ENCODE results near the gene SERBP1. TPM values are rescaled to one million over a fixed set of nuclear protein-coding genes. Genes with fewer than 3 reads are reported as not detected.

Gene SERBP1
- total RNA-seq, 1 experiment from 2014 or later, result 325 TPM

DNA sequence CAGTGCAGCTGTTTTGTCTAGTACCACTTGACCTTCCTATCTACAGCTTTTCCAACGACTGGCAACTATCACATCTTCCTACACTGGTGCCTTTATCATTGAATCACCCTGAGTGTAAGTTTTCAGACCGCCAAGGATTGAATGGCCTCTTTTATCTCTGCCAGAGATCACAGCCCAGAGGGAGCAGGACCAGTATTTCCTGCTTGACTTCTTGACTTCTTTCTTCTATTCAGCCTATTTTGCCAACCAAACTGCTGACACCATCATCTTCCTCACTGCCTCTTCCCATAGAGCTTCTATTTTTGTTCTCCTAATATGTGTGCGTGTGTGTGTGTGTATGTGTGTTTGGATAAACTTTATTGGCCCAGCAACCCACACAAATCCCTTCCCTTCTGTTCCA is 53.8 kb downstream of the SERBP1 start:
- no peaks in the 10 kb centered on the region for H3K27me3 ChIP-seq (ENCODE audit: insufficient read depth, low read length)
- H3K27ac ChIP-seq (ENCODE audit: low read depth, low read length), result no peak overlapping the region
- intact Hi-C loops (cut with micrococcal nuclease), result no loop called here
- no peaks in the 10 kb centered on the region for H3K79me2 ChIP-seq (ENCODE audit: insufficient read depth, low read length)
- BruUV-seq (replicated peaks), result no TSS peak
- no peaks in the 10 kb centered on the region for H3K9me3 ChIP-seq (ENCODE audit: control insufficient read depth in 1 of 2, insufficient read depth in 1 of 2, low read depth in 1 of 2, low read length in 2 of 2)
- H3K4me3 ChIP-seq (replicated peaks in 1 of 2; ENCODE audit: low read depth in 1 of 2, low read length in 2 of 2), result no peak overlapping the region
- ChIA-PET RAD21 (ENCODE audit: low non-redundant PET in 1 of 2, low total read pairs in 2 of 2, uncharacterized antibody in 2 of 2, unreplicated experiment in 2 of 2) (no interaction called here), POLR2A (no interaction called here), CTCF (no interaction called here)
- no peak for TF ChIP-seq CTCF (IDR thresholded peaks at IDR 0.05 in 2 of 3, conservative IDR thresholded peaks at IDR 0.05 in 1 of 3; ENCODE audit: borderline replicate concordance in 1 of 3, insufficient read depth in 1 of 3, low read depth in 2 of 3, low read length in 2 of 3)
- no peak for TF ChIP-seq JUND (IDR thresholded peaks at IDR 0.05)
- no peak for TF ChIP-seq SIN3A (IDR thresholded peaks at IDR 0.05; ENCODE audit: low read depth)
- no peak for TF ChIP-seq CEBPB (IDR thresholded peaks at IDR 0.05; ENCODE audit: low read depth)
- no peak for TF ChIP-seq TCF7L2 (IDR thresholded peaks at IDR 0.05; ENCODE audit: borderline replicate concordance, extremely low read depth, insufficient read depth, insufficient read length)
- no peak for TF ChIP-seq ZFX (IDR thresholded peaks at IDR 0.05)
- TF ChIP-seq MAX (IDR thresholded peaks at IDR 0.05), result no peak
- TF ChIP-seq EZH2 (IDR thresholded peaks at IDR 0.05), result no peak
- TF ChIP-seq EGR1 (IDR thresholded peaks at IDR 0.05; ENCODE audit: low read depth), result no peak
- TF ChIP-seq YY1 (IDR thresholded peaks at IDR 0.05; ENCODE audit: extremely low read depth, insufficient replicate concordance, low read depth, low read length), result no peak
- TF ChIP-seq ZNF274 (IDR thresholded peaks at IDR 0.05; ENCODE audit: low read depth, low read length), result no peak
- TF ChIP-seq, protein P1, sequence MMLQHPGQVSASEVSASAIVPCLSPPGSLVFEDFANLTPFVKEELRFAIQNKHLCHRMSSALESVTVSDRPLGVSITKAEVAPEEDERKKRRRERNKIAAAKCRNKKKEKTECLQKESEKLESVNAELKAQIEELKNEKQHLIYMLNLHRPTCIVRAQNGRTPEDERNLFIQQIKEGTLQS (IDR thresholded peaks at IDR 0.05), result no peak
- TF ChIP-seq ELF1 (IDR thresholded peaks at IDR 0.05; ENCODE audit: borderline replicate concordance, low read depth), result no peak
- TF ChIP-seq POLR2AphosphoS5 (IDR thresholded peaks at IDR 0.05; ENCODE audit: low read depth, low read length), result no peak
- no peak for TF ChIP-seq ZBTB33 (IDR thresholded peaks at IDR 0.05; ENCODE audit: extremely low read depth, insufficient replicate concordance, low read length)
- no peak for TF ChIP-seq SP1 (IDR thresholded peaks at IDR 0.05; ENCODE audit: low read depth)
- H3K36me3 ChIP-seq (ENCODE audit: control insufficient read depth in 1 of 2, insufficient read depth in 2 of 2, low read length in 2 of 2), result no peaks in the 10 kb centered on the region
- H4K20me1 ChIP-seq (ENCODE audit: insufficient read depth), result no peaks in the 10 kb centered on the region
- H3K9ac ChIP-seq (ENCODE audit: low read length), result no peak overlapping the region
- H2AFZ ChIP-seq (ENCODE audit: low read depth, low read length, poor library complexity, severe bottlenecking), result no peak overlapping the region
- no peak for DNase-seq (ENCODE audit: low read depth, low spot score)
- no peaks in the 10 kb centered on the region for H3K9me2 ChIP-seq (ENCODE audit: insufficient read depth)
- no peak overlapping the region for H3K4me2 ChIP-seq (ENCODE audit: low read length)
- no peak for ATAC-seq
- H3K4me1 ChIP-seq (ENCODE audit: control insufficient read depth in 1 of 2, insufficient read depth in 2 of 2, low read length in 2 of 2), result no peaks in the 10 kb centered on the region; a peak in 1 of 4 replicates
